Hematopoietic multipotent progenitor cell treated with erythropoietin and hydrocortisone succinate and interleukin-3 and kit ligand, for 6 days (in vitro differentiated cells): ENCODE measurements around the gene KSR2.
A peak's percentile ranks its signal among the peaks of the same experiment; 100 is the strongest.
"Not testable (repeated sequence)": the region's sequence is repeated elsewhere in the genome, so short reads cannot be mapped to it uniquely, and the experiment has no call there.

Experiments used
- DNase-seq: peaks from one replicate; pipeline ENCODE4 v3.0.0-alpha.2; 2015

The KSR2 gene

DNA sequence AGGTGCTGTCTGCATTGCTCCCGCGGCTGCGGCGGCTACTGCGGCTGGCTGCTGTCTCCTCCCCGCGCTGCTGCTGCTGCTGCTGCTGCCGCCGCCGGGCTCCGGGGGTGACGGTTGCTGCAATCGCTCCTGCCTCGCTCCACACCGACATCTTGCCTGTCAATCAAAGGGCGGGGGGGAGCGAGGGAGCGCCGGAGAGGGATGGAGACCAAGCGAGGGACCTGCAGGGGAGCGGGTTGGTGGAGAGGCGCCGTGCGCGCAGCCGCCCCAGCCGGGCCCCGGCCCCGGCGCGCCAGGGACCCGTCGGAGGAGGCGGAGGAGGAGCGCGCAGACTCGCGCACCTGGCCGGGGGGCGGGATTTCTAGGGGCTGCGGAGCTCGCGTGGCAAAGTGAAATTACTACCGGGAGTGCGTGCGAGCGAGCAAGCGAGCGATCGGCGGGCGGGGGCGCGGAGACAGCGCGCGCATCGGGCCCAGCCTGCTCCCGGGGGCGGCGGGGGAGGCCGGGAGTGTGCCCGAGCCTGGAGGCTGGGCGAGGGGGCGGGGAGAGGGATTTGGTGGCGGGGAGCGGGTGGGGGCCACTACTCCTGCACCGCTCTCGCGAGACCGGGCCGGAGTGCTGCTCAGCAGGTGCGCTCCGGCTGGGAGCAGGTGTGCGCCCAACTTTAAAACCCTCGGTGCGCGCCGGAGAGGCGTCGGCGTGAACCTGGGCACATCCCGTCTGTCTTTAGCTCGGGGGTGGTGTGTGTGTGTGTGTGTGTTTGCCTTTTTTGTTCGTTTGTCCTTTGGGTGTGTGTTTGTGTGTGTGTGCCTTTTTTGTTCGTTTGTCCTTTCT lies at the start of gene KSR2:
Gene KSR2, minus strand, starts transcription at position 165 of the 834 bp plus-strand sequence. CDS start 735 bp downstream, outside the sequence.
- DNase-seq, result peak; percentile 4

DNA sequence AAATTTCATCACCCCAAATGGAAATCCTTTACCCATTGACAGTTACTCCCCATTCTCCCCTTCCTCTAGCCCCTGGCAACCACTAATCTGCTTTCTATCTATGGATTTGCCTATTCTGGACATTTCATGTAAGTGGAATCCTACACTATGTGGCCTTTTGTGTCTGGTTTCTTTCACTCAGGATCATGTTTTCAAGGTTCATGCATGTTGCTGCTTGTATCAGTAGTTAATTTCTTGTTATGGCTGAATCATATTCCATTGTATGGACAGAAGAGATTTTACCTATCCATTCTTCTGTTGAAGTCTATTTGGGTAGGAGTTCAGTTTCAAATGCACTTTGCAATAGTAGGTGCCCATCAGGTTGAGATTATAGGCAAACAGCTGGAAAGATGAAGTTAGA lies 49.1 kb upstream of the KSR2 start:
- no peak for DNase-seq

DNA sequence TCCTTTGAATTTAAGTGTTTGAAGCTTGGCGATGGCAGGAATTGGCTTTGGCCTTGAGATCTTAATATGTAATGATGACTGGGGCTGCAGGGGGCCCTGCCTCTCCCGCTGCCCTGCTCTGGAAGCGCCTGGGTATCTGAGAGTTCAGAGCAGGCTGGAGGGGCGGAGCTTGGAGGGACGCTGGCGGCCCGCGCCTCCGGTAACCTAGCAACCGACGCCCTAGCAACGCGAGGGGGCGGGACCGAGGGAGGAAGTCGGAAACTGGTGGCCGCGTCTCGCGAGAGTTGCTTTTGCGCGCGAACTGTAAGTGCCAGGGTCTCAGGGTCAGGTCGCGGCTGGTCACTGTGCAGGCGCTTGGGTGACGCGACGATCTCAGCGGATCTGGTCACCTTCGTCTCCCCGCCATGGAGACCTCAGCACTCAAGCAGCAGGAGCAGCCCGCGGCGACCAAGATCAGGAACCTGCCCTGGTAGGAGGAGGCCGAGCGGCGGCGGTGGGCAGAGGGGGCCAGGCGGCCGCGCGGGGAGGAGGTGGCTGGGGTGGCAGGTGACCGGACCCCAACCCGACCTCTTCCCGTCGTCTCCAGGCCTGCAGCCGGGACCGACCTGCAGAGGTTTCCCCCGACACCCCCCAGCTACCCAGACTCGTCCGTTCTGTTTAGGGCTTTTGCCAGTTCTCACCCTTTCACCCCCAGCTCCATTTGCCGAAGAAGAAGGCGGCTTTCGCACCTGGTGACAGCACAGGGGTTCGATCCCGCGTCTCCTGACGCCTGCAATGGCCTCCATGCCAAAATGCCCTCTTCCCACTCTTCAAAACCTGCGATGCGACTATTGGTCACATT lies 47.9 kb upstream of the KSR2 start, which contains the start of gene RFC5:
Gene RFC5, plus strand, starts transcription at position 280 of the 841 bp plus-strand sequence. Its CDS starts 125 bp downstream, at position 405.
- DNase-seq, result peak; percentile 100

DNA sequence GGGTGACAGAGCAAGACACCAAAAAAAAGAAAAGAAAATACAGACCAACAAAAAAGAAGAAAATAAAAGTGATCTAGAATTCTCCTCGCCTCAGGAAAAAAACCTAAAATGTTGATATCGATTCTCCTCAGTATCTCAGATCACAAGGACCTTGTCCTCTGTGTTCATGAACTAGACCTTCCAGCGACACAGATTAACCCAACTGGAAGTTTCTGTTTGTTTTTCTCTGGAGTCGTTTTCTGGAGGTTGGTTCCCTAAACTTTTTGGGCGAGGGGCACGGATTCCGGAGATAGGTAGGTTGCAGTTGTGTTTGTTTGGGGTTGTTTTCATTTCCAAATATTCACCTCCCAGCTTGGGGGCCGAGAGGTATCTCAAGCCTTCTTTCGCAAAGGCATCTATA lies 47.2 kb upstream of the KSR2 start:
- DNase-seq, result no peak

DNA sequence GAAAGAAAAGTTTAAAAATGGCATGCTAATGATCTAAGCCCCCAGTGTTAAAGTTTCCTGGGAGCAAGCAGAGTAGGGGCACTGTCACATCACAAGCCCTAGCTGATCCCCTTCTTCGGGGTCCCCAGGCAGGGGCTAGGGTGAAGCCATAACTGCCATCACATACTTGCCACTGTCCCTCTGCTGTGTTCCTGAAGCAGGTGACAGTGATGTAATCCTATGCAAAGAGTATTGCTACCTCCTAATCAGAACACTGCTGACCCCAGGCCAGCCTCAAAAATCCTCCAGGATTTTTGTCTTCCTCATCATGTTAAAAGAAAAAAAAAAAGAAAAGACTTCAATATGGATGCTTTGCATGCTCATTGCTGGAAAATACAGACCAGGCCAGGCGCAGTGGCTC lies 46.5 kb upstream of the KSR2 start:
- no peak for DNase-seq

DNA sequence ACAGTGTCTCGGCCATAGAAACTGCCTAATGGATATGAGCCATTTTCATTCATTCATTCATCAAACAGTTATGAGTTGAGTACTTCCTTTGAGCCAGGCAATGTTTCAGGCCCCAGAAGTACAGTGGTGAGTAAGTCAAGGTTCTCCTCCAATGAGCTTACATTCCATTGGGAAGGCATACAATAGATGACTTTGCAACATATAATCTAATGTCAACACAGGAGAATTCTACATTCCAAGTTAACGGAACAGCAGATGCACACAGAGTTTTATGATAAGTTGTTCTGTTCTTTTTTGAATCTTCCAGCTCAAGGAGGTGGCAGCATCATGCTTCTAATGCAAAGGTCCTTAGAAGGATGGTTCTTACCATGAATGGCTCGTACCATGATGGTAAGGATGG lies 44.5 kb upstream of the KSR2 start:
- no peak for DNase-seq

DNA sequence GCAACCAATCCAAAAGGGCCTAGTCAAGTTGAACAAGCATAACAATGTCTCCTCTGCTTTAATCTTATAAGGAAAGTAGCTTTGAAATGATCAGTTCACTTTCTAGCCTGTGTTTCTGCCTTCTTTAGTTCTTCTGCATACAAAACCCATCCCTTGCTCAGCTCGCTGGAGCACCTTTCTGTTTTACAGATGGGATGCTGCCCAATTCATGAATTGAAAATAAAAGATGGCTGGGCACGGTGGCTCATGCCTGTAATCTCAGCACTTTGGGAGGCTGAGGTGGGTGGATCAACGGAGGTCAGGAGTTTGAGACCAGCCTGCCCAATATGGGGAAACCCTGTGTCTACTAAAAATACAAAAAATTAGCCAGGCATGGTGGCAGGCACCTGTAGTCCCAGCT lies 43.2 kb upstream of the KSR2 start:
- DNase-seq, result no peak

DNA sequence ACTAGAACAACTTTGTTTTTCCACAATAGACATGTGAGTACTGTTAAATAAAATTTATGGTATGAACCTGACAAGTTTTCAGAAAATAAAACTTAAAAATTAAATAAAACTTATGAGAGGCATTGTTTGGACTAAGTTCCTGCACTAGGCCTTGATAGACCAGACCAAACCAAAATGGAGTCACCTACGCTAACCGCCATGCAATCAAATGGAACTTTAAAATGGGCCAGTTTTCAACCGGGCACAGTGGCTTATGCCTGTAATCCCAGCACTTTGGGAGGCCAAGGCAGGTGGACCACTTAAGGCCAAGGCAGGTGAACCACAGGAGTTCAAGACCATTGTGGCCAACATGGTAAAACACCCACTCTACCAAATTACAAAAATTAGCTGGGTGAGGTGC lies 42.6 kb upstream of the KSR2 start:
- DNase-seq, result no peak

DNA sequence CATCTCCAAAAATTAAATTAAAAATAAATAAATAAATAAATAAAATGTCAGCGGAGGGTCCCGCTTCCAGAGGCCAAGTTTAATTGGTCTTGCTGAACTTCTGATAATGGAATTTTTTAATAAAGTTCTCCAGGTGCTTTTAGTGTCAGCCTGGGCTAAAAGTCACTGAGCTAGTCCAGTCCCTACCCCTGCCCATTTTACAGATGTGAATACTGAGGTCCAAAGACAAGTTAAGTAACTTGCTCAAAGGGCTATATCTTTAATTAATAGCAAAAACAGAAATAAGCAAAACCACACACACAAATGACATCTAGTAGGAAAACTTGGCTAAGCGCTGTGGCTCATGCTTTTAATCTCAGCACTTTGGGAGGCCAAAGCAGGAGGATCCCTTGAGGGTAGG lies 42.1 kb upstream of the KSR2 start:
- DNase-seq, result no peak

DNA sequence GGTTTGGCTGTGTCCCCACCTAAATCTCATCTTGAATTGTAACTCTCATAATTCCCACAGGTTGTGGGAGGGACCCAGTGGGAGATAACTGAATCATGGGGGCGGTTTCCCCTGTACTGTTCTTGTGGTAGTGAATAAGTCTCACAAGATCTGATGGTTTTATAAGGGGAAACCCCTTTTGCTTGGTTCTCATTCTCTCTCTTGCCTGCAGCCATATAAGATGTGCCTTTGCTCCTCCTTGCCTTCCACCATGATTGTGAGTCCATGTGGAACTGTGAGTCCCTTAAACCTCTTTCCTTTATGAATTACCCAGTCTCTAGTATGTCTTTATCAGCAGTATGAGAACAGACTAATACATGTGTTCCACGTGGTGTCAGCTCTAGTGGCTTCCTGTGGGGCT lies 31.0 kb upstream of the KSR2 start:
- DNase-seq, result not testable (repeated sequence)

DNA sequence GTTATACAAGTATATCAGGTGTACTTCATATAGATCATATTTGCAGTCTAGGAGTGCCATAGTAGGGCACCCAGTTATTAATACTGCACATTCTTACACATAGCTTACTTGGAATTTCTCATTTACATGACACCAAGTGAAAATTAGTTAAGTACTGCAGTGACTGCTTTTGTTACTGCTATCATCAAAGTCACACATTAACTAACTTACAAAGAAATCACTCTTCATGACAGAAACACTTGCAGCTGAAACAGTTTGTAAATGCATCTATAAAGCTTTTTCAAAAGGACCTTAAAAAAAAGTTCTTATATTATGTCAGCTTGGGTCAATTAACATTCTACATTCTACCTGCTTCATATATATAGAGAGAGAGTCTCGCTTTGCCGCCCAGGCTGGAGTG lies 29.9 kb upstream of the KSR2 start:
- no peak for DNase-seq

DNA sequence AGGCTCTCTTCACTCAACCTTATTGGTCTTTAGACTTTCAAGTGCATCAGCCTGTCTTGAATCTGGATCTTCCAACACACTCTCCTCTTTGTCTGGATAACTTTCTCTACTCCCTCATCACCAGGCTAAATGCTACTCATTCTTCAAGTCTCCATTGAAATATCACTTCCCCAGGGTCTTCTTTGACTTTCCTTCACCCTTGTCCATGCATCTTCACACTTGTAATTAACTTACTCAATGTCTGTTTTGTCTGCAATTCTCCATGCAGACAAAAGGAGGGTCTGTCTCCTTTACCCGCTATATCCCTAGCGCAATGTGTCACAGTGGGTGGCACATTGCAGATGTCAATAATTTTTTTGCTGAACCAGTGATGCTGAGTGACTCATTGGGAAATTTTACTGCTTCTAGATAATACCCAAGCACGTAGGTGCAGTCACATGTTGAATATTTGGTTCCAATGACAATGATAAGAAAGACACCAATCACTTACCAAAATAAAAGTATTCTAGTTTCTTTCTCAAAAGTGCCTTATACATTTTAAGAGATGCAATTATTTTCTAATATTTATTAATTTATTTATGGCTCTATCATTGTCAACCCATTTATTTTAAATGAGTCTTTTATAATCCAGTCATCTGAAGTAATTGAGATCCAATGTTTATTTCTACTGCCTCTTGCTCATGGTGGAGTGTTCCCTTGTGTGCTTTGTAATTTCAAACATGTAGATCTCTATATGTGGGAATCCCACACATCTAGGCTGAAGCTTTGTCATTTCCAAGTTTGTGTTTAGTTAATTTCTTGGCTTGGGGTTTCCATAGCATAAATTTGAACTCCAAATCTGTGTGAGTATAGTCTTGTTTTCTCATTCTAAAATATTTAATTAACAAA lies 26.0 kb upstream of the KSR2 start:
- DNase-seq, result no peak

DNA sequence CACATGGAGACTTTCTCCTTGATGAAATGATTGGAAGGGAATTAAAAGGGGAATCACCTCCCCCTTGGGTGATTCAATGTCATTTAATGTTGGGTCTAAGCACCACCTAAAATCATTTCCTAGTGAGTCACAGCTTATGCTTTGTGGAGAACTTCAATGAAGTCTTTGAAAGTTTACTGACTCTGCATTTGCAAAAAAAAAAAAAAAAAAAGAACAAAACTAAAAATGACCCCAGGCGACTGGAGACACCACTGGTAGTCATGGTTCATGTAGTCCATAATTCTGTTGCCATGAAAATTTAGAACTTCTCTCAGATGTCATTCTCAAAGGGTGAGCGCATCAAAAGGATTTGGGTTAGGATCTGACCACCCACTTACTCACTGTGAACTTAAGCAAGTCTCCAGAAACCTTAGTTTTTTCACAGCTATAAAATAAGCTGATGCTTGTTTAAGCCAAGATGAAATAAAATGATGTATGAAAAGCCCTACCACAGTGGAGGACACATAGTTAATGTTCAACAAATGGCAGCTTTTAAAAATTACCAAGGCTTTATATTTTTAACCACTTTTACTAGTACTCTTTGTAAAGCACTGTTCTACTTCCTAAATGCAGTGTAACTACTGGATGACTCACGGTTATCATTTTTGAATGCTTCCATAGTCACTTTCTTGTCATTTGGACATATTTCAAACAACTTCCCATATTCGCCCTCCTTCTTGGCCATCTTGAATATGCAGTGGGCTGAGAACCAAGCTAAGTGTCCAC lies 18.1 kb upstream of the KSR2 start:
- DNase-seq, result no peak

DNA sequence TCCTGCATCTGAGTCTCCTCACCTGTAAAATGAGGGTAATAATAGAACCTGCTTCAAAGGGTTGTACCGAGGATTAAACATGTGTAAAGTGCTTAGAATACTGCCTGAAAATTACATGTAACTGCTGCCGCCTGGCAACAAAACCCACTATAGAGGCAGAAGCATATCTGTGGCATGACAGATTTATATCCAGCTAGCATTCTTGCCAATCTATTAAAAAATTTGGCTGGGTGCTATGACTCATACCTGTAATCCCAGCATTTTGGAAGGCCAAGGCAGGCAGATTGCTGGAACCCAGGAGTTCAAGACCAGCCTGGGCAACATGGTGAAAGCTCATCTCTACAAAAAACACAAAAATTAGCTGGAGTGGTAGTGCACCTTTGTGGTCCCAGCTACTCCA lies 16.4 kb upstream of the KSR2 start:
- DNase-seq, result no peak

DNA sequence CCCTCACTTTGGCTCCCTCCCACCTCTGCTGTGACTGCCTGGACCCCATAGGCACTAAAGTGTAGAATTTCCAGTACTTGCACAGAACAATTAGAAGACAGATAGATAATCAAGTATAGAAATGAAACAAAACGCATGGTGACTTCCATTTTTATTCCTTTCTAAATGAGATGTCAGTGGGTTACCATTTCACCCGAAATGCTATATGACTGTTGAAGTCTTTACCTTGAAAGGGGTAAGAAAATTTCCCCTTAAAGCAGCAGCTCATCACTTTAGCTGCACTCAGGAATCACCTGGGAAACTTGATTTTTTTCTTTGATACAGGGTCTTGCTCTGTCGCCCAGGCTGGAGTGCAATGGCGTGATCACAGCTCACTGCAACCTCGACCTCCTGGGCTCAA lies 12.5 kb upstream of the KSR2 start:
- no peak for DNase-seq

DNA sequence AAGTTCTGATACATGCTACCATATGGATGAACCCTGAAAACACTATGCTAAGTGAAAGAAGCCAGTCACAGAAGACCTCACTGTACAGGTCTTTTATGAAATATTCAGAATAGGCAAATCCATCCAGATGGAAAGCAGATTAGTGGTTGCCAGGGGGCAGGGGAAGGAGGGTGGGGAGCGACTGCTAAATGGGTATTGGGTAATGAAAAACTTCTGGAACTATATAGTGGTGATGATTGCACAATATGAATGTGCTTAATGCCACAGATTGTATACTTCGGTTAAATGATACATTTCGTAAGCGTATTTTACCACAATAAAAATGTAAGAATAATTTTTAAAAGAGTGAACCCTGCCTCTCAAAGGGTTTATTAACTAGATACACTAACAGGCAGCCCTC lies 11.8 kb upstream of the KSR2 start:
- DNase-seq, result no peak

DNA sequence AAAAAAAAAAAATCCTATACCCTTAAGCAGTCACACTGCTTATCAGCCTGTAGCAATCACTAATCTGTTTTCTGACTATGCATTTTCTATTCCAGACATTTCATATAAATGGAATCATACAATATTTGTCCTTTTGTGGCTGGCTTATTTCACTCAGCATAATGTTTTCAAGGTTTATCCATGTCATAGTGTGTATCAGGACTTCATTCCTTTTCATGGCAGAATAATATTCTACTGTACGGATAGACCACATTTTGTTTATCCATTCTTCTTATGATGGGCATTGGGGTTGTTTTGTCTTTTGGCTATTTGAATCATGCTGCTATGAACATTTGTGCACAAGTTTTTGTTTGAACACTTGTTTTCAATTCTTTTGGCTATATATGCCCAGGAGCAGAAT lies 8.6 kb upstream of the KSR2 start:
- no peak for DNase-seq

DNA sequence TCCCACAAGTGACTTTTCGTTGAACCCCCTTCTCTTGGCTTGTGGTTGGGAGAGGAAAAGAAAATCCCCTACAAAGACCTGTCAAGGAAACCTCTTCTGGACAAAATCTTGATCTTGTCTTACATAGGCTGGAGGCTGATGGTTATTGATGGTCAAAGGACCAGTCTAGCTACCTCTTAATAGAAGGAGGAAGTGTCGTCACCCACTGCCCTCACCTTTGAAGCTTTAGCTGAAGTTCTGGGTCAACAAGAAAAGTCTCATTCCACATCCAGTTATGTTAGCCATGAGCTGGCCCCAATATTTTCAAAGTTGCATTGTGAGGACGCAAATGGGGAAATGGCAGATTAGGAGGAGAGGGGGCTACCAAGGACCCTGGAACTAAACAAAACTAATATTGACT lies 6.2 kb upstream of the KSR2 start:
- no peak for DNase-seq

DNA sequence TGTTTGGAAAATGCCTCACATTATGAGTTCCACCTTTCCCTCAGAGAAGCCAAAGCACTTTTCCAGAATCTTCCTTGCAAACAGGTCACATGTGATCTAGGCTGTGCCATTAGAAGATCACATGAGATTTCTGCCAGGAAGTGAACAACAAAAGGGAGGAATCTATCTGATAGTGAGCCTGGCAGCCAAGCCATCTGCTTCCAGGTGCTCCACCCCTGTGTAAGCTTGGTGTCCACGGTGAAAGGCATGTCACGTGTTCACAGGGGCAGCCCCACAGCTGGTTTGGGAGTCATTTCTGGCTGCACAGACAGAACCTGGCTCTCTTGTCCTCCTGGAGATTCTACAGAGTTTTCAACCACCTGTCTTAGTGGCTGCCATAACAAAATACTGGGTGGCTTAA lies 3.5 kb upstream of the KSR2 start:
- no peak for DNase-seq

DNA sequence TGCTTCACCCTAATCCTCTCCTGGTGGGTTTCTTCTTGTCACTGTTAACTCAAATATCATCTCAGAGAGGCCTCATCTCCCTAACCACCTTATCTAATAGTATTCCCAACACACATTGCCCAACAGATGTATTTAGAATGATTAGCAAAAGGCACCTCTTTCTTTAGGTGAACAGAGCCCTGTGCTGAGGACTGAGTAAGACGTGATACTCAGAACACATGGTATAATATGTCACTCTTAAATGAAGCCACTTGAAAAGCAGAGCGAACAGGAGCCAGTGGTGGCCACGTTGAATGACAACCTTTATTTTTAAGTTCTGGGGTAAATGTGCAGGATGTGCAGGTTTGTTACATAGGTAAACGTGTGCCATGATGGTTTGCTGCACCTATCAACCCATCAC lies 1.5 kb upstream of the KSR2 start:
- DNase-seq, result no peak

DNA sequence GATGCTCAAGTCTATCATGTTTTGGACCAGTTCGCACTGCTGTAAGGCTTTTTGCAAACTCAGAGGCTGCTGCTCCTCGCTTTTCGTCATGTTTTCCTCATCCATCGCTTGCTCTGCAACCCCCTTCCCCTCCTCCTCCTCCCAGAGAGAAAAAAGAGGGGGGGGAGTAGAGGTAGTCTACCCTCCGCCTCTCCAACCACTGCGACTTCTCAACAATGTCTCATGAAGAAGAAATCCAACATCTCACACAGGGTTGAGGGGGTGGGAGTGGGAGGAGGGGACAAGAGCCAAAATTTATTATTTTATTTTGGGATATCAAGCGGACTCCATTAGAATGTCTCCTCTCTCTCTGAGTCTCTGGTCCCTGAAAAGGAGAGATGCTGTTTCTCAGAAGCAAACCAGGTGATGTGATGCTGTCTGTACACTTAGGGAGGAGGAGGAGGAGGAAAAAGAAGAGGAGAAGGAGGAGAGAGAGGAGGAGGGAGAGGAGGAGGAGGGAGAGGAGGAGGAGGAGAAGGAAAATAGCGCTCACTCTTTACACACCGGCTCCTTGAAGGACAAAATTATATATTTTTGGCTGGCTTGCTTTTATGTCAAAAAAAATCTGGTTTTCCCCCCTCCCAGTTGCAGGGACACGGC lies 520 bp downstream of the KSR2 start:
- DNase-seq, result no peak

DNA sequence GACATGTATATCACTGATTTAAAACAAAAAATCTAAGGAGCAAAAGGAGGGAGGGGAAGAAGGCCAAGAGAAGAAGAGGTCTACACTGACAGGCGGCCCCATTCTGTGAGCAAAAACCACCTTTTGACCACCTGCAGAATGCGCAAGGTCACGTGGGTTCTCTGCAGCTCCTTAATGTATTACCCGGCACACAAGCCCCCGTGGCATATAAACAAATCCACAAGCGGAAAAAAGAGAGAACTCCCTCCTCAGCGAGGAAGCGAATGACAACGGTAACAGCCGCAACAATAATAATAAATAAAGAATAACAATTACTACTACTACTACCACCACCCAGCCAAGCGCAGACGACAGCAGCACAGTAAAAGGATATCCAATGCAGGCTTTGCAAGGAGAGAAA lies 1.3 kb downstream of the KSR2 start:
- DNase-seq, result no peak
